Uterine smooth muscle cell (primary cell): ENCODE results near the gene PDPK1. TPM values are rescaled to one million over a fixed set of nuclear protein-coding genes. Genes with fewer than 3 reads are reported as not detected.

Experiments
- total RNA-seq: library from RNA; depleted of rRNA; stranded (reverse); fragments of >200 nt; gene quantifications from 2 replicates; pipeline ENCODE4 v1.2.3, GENCODE V29; 2014

Gene PDPK1
- 23.1 and 27.8 TPM in 2 replicates for total RNA-seq

GRCh38 chr16:2537451-2538379 lies at the start of gene PDPK1:
Gene PDPK1 (plus strand): TSS chr16:2538021. CDS start chr16:2538113, 92 bp downstream.

GRCh38 chr16:2513405-2514332 lies 24.2 kb upstream of the PDPK1 start, which contains the start of gene ATP6V0C:
Gene ATP6V0C (plus strand): TSS chr16:2513952. CDS start chr16:2514104, 152 bp downstream.

GRCh38 chr16:2520097-2520783 lies 17.6 kb upstream of the PDPK1 start, which contains the start of gene AMDHD2:
Gene AMDHD2 (plus strand): TSS chr16:2520371. CDS start chr16:2520459, 88 bp downstream.

GRCh38 chr16:2531371-2531695 lies 6.5 kb upstream of the PDPK1 start, which contains the start of gene CEMP1:
Gene CEMP1 (minus strand): TSS chr16:2531408. CDS start chr16:2531073, 335 bp downstream.

Other genes starting within 250 kb of the PDPK1 start
- gene ABCA3, start 197.3 kb upstream of the PDPK1 start, total RNA-seq, result 0.89 and 1.5 TPM in 2 replicates
- gene CCNF, start 108.6 kb upstream of the PDPK1 start, total RNA-seq, result 13.7 and 48.0 TPM in 2 replicates
- gene TEDC2, start 77.9 kb upstream of the PDPK1 start, total RNA-seq, result 5.6 and 13.6 TPM in 2 replicates
- gene NTN3, start 66.7 kb upstream of the PDPK1 start, total RNA-seq, result 0.89 and 2.4 TPM in 2 replicates
- gene TBC1D24, start 62.9 kb upstream of the PDPK1 start, total RNA-seq, result 20.9 and 24.6 TPM in 2 replicates
- 13.2 and 13.5 TPM in 2 replicates for gene ATP6V0C, start 24.1 kb upstream of the PDPK1 start, total RNA-seq
- 78.5 and 97.8 TPM in 2 replicates for gene AMDHD2, start 17.6 kb upstream of the PDPK1 start, total RNA-seq
- 0.12 TPM in 1 of 2 replicates, not detected in the other for gene CEMP1, start 6.6 kb upstream of the PDPK1 start, total RNA-seq
- gene KCTD5, start 144.5 kb downstream of the PDPK1 start, total RNA-seq, result 24.7 and 26.1 TPM in 2 replicates
- 0.66 and 0.75 TPM in 2 replicates for gene PRSS27, start 182.2 kb downstream of the PDPK1 start, total RNA-seq
- gene SRRM2, start 214.6 kb downstream of the PDPK1 start, total RNA-seq, result 48.1 and 55.3 TPM in 2 replicates
- 377 and 396 TPM in 2 replicates for gene ELOB, start 239.3 kb downstream of the PDPK1 start, total RNA-seq
- not detected in 2 replicates for gene PRSS33, start 249.5 kb downstream of the PDPK1 start, total RNA-seq